RCC 7860 (cell line): ENCODE data around the gene FAM181B.
"Not testable (repeated sequence)": the region's sequence is repeated elsewhere in the genome, so short reads cannot be mapped to it uniquely, and the experiment has no call there.

Experiments used
- DNase-seq: peaks from one replicate; pipeline ENCODE4 v3.0.0-alpha.2; 2015; ENCODE audit warnings: low spot score
- FAIRE-seq: peaks from 2 replicates; lab custom pipeline; 2012; peaks lifted over from hg19 to GRCh38; lab: Jason Lieb, UNC

The FAM181B gene

DNA sequence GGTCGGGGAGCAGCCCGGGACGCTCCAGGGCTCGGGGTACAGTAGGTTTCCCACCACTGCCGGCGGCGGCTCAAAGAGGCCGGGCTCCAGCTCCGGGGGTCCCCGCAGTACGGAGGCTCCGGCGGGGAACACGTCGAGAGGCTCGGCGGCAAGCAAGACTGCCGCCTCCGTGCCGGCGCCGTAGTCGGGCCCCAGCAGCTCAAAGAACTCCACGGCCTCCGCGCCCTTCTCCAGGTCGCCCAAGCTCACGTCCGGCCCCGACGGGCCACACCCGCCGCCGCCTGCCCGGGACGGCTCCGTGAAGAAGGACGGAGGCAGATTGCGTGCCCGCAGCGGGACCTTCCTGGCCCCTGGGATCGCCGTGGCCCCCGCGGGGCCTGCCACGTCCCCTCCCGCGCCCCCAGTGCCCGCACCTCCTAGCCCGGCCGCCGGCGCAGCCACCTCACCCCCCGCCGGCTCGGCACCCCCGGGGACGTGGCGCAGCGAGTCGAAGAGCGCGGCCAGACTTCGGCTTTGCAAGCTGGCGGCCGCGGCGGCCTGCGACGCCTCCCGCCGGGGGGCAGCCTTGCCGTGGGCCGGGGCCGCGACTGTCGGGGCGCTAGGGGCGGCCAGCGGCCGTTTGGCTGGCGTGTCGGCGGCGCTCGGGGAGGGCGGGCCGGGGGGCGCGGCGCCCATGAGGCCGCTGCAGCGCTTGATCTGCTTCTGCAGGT, 775 bp downstream of the FAM181B start:
- FAIRE-seq (no peak), DNase-seq (no peak)

DNA sequence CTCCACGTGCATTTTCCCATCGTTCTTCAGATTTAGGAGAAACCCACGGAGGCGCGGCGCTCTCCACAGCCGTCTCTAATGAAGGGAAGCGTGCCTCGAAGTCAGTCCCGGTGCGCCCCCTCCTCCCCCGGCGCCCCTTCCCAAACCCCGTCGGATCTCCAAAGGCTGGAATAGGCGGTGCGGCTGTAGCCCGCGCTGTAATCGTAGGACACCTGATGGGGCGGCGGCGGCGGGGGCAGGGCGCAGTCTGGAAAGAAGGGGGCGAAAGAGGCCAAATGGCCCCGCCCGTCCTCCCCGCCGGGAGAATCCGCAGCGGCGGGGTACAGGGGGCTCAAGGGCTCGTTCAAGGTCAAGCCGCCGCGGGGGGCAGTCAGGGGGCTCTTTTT, 1.3 kb downstream of the FAM181B start:
- no peak for DNase-seq
- FAIRE-seq, result no peak

DNA sequence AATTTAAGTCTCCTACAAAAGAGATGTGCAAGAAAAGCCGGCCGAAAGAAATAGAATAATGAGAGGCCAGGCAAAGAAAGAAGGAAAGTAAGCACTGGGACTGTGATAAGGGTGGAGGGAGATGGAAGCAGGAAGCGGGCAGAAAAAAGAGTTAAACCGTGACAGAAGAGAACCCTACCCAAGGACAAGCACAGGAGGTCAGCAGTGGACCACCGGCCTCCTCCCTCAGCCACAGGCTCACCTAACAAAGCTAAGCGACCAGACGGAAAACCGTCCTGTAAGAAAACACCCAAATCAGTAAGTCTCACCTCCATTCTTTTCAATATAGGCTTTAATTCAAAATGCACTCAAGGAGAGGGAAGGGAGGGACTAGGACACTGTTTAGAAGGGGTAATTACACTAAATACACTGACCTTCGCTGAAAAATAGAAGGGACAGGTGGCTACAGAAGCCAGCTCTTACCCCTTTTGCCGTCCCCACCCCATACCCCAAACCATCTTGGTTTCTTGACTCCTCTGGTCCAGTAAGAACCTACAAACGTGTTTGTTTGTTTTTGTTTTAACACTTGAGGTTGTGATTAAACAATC, 1.9 kb downstream of the FAM181B start:
- DNase-seq (no peak), FAIRE-seq (no peak)

GRCh38 chr11:82730754-82731153, 2.9 kb downstream of the FAM181B start:
- FAIRE-seq, result no peak

GRCh38 chr11:82730286-82730685, 3.4 kb downstream of the FAM181B start:
- FAIRE-seq (no peak), DNase-seq (no peak)

More at GRCh38 chr11:82730754-82731153, 2.9 kb downstream of the FAM181B start:
- DNase-seq, result no peak

DNA sequence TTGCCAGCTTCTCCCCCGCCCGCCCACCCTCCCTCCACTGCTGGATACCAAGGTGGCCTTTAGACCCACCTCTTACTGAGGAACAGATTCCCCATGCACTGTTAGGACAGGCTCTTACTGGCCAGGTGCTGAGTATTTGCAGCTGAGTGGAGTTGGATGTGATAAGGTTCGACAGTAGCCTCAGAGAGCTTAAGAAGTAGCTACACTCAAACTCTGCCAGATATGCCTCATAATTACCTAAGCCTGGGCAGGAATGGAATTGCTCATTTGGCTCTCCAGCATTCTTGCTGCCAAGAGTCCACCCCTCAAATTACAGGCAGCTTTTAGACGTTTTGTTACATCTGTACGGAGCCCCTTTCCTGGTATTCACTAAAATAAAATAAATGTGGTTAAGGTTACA, 9.6 kb downstream of the FAM181B start:
- DNase-seq, result no peak
- no peak for FAIRE-seq

DNA sequence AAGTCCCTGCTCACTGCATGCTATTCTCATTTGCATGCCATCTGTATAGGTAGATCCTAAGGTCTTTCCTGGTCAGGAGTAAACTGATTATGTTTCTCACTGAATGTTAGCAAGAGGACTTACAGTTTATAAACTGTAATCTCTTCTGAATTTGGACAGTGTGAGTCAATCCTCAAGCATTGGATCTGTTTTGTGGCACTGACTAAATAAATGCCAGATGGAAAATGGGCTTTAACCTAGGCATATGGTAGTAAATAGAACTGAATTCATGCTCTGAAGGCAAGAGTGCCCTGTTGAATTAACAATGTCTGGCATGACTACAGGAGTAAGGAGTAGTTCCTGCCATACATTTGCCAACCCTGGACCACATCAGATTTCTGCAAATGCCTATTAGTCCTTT, 11.4 kb downstream of the FAM181B start:
- DNase-seq (no peak), FAIRE-seq (no peak)

DNA sequence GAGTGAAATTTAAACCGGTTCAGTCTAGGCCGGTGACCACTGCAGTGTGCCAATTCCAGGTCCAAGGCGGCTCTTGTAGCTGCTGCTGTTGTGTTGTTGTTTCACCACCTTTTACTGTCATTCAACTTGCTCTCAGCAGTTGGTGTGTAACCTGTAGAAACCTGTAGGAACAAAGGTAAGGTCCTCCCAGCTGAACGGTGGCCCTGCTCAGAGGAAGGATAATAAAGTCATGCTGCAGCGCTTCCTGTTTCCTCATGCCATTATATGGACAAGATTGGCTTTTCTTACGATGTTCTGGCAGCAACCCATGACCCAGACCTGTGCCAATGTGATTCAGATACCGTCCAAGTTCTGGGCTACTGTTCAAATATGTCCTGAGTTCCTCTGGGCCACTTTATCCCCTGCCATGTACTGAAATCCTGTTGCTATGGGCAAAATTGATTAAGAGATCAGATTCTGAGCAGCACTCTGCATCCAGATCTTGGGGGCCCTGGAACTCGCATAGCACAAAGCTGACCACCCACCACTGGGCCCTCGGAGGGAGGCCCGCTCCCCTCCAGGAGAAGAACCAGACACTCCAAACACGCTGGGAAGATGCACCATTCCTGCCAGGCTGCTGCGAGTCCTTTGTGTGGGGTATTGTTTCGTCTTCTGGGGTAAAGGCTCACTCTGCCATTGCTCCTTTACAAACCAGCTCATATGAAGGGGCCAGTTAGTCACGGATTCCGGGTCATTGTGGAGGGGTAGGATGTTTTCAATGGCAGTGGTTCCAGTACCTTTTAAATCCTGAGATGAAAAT, 13.2 kb downstream of the FAM181B start:
- FAIRE-seq (no peak), DNase-seq (no peak)

DNA sequence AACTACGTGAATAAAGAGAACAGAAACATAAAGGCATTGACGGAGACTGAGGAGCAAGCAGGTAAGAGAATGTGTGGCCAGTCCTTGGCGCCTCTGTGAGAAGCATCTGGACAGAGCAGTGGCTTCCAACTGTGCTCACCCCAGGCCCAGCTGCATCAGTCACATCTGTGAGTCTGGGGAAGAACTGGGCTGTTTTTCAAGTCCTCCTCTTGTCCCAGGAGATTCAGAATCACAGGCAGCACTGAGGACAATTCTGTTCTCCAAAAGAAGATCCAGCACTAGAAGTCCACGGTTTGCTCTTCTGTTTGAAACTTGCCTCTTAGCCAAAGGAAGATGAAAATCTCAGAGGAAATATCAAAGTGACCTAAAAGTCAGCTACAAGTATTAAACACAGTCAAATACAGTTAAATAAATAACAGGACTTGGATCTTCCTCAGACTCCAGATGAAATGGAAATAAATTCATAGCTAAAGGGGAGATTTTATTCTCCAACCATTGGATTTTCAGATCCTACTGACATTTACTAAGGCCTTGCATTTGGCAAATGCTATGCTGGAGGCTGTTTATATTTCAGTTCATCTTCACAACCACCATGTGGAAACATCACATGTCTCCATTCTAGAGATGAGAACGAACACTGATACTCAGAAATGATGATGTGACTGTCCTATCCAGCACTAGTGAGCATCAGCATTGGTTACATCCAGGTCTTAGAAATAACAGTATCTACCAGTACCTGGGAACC, 14.1 kb downstream of the FAM181B start:
- FAIRE-seq, result no peak
- DNase-seq, result no peak

- FAIRE-seq (no peak), DNase-seq (no peak)
Measured at GRCh38 chr11:82718821-82719220, 14.8 kb downstream of the FAM181B start.

DNA sequence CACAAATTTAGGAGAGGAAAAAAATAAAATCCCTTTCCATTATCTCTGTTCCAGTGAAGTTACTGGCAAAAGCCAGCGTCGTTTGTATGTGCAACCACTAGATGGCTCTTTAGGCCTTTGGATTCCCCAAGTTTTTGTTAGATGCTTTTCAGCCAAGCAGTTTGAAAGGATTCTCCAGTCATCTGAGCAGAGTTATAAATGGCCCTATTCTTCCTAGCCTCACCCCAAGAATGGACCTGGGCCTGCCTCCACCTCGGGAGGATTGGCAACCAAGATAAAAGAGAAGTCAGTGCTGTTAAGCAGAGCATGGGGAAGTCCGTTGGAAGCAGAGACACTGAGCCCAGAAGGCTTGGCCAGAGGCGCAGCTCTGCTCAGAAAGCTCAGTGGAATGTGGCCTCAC, 15.4 kb downstream of the FAM181B start:
- peak; percentile 8 for DNase-seq
- no peak for FAIRE-seq

DNA sequence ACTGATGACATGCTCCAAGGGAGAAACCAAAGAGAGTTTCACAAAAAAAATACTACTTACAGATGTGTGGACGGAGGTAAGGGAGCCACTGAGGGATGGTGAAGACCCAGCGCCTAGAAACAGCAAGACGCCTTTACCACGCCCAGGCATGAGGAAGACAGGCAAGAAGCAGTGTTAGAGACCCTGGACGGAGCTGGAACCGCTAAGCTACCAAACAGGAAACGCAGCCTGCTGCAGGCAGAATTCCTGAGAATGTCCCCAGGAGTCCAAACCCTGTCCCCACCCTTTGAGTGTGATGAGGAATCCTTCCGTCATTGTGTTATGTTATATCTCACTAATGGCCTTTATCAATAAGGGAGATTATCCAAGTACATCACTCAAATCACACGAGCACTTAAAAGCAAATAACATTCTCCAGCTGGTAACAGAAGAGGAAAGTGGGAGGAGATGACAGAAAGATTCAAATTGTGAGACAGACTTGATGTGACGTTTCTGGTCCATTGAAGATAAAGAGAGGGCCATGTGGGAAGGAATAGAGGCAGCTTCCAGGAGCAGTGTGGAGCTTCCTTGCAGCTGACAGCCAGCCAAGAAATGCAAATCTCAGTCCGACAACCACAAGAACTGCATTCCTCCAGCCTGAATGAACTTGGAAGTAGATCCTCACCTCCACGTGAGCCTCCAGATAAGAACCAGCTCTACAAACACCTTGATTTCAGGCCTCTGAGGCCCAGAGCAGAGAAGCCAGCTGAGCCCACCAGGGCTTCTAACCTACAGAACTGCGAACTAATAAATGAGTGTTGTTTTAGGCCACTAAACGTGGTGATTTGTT, 19.1 kb downstream of the FAM181B start:
- FAIRE-seq (no peak), DNase-seq (no peak)

- DNase-seq (no peak), FAIRE-seq (no peak)
Measured at GRCh38 chr11:82711648-82712047, 22.0 kb downstream of the FAM181B start.

- FAIRE-seq (no peak), DNase-seq (no peak)
Measured at GRCh38 chr11:82703796-82704195, 29.9 kb downstream of the FAM181B start.

- DNase-seq (no peak), FAIRE-seq (no peak)
Measured at GRCh38 chr11:82703226-82703625, 30.4 kb downstream of the FAM181B start.

- FAIRE-seq, result no peak
- no peak for DNase-seq
Measured at GRCh38 chr11:82701847-82702520, 31.7 kb downstream of the FAM181B start.

DNA sequence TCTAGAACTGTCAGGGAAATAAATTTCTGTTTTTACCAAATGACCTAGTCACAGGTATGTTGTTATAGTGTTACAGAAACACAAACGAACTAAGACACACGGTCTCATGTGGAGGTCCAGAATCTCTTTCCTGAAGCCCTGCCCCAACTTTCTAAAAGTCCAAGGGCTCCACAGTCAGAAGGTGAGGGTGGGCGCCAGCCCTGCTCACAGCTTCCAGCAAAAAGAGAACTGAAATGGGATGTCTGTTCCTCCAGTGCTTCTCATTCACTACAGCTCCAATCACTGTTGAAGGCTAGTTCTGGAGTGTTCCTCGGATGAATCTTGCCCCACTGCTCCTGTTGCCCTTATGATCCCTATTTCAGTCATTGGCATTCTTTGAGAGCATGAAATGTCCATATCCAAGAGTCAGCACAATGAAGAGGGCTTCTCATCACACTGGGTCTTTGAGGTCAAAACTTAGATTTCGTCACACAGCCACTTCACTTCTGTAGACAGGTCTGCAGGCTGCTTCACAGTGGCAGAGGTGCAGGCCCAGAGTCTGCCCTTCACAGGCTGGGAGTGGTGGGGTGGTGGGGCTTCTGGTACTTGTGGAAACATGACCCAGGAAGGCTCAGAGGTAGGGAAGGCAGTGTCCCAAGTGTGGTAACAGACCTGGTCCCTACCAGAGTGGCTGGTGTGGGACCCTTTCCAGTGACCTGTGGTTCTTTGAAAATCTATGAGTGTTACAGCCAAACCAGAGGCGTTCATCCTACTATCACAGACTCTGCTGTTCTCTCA, 34.9 kb downstream of the FAM181B start:
- DNase-seq (no peak), FAIRE-seq (no peak)

GRCh38 chr11:82692981-82693380, 40.7 kb downstream of the FAM181B start:
- DNase-seq, result no peak
- FAIRE-seq, result no peak

GRCh38 chr11:82689347-82689746, 44.3 kb downstream of the FAM181B start:
- DNase-seq, FAIRE-seq: not testable (repeated sequence)
